Dedifferentiated amniotic fluid mesenchymal stem cell (primary cell): ENCODE results near the gene ITGA11.

Source experiments
- DNase-seq: peaks from one replicate; pipeline ENCODE4 v3.0.0-alpha.2; 2016; ENCODE audit errors: extremely low spot score

The ITGA11 gene

DNA sequence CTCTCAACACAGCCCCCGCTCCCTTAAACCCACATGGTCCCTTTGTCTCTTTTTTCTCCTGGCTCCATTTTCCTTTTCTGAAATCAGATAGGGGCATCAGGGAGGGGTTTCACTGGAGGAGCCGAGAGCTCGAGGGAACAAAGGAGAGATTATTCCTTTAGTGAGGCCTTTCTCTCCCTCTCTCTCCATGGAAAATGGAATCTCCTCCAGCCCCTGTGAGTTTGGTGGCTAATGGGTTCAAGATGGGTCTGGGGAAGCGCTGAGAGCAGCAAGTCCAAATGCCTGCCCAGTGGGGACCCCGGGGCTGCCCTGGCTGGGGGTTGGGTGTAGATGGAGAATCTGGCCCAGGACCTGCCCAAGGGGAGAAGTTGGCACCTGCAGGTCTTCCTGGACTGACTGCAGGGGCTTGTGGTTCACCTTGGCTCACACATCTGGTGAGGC, 56.8 kb downstream of the ITGA11 start:
- DNase-seq, result no peak

GRCh38 chr15:68374168-68374745, 57.7 kb downstream of the ITGA11 start:
- DNase-seq, result no peak

DNA sequence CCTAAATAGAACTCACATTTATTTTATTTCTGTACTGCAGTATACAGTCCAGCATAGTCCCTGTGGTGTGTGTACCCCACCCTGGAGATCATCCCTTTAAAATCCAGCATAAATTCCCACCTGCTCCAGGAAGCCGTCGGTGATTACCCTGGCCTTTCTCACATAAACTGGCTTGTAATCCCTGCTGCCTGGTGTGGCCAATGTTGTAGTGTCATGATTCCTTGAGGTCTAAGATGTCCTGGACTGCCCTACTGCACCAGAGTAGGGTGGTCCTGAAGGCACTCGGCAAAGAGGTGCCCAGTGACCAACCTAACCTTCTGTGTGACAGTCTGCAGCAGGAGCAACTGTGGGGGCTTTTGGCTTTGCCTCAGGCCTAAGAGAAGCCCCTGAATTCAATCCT, 58.9 kb downstream of the ITGA11 start:
- DNase-seq, result no peak

DNA sequence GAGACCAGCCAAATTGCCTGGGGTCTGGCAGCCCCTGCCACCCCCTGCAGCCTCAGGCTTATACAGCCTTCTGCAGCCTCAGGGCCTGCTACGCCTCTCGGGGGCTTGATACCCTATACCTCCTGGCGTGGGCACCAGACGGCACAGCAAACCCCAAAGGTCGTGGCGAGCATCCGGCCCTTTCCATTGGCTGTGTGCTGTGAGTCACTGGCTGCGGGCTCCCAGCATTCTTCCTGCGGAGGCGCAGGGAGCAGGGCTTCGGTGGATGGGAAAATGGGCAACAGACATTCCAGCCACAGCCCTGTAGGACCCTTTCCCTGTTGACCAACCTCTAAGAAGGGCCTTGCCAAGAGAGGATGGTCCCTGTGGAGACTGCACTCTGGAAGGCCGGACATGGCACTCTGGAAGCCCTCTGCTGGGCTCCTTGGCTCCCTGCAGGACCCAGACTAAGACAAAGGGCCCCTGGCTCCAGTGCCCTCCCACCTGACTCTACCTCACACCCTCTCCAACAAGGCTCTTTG, 59.6 kb downstream of the ITGA11 start:
- DNase-seq, result no peak

DNA sequence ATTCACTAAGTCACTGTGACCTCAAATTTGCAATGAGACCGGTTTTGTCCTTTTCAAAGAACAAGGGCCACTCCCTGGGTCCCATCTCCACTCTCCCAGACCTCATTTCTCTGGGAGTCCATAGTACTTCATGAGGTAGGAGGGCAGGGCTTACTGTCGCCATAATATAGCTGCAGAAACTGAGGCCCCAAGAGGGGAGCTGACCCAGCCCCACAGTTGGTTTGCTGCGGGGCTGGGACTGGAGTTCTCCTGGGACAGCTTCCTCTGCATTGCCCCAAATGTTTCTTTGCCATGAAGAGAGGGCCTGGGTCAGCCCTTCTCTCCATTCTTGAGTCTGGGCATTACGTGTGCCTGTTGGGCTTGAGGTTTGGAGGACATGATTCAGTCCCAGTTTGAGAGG, 60.1 kb downstream of the ITGA11 start:
- no peak for DNase-seq

- DNase-seq, result no peak
Observed at GRCh38 chr15:68371160-68371559, 60.8 kb downstream of the ITGA11 start.

DNA sequence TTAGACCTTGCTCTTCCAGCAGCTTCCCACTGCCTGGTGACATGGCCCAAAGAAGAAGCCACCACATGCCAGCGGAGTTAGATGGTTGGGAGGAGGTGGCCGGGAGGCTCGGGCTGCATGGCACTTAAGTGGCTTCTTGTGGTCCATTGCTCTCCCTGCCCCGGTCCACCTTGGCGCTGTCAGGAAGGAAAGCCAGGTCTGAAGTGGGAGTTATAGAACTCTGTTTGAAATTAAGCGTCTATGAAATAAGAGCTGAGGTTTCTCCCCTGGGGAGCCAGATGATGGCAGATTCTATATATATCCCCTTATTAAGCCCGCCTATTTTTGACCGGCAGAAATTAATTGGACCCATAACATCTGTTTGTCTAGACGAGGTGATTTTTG, 61.2 kb downstream of the ITGA11 start:
- DNase-seq, result no peak

DNA sequence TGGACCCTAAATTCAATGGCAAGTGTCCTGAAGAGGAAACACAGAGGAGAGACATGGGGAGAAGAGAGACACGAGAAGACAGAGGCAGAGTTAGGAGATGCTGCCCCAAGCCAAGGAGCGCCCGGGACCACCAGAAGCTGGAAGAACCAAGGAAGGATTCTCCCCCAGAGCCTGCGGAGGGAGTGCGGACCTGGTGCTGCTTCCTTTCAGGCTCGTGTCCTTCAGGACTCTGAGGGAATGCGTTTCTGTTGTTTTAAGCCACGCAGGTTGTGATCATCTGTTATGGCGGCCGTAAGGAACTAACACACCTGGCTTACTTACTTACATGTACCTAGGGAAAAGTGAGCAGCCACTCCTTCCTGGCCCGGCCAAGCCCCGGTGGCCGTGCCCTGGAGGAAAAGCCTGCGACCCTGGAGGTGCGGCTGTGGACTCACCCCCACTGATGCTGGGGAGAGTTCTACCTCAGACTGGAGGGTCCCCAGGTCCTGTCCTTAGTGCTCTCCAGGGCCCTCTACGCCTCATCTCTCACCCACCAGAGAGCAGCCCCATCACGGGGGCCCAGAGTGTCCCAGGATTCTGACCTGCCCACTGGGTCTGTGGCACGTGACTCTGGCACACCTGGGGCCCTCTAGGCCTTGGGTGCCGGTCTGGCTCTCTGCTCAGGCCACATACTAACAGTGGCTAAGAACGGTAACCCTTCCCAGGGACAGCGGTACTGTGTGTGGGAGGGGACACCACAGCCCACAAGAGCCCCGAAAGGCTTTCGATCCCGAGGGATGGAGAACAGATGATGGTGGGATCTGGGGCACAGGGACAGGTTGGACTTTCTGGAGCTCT, 61.8 kb downstream of the ITGA11 start:
- DNase-seq, result no peak

- DNase-seq, result no peak
Observed at GRCh38 chr15:68368731-68369435, 63.1 kb downstream of the ITGA11 start.

GRCh38 chr15:68367992-68368391, 64.0 kb downstream of the ITGA11 start:
- no peak for DNase-seq

- no peak for DNase-seq
Observed at GRCh38 chr15:68367226-68367625, 64.7 kb downstream of the ITGA11 start.

DNA sequence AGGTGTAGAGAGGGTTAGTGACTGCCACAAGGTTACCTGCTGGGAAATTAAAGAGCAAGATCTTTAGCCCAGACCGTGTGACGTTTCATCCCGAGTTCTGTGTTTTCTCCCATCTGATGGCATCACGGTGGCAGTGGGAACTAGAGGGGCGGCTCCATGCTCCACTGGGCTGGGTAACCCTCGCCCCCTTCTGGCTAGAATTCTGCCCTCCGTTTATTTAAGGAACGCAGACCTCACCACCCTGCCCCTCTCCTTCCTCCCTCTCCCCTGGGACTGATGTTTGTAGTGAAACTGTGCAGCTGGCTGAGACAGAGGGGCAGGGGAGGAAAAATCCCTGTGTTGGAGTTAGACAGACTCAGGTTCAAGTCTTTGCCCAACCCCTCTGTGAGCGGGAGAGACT, 65.6 kb downstream of the ITGA11 start:
- no peak for DNase-seq

DNA sequence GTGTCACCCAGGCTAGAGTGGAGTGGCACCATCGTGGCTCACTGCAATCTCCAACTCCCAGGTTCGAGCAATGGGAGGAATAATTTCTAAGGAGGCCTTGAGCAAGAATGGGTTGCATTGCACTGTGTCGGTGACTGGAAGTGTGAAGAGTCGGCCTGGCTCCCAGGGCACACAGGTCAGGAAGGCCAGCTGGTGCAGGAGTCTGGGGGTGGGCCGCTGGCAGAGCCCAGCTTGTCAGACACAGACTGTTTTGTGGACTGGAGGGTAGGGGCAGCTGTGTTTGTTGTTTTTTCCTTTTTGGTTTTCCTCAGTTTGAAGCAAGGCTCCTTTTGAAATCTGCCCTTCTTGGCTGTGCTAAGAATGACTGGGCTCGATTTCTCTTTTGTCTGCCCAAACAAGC, 66.2 kb downstream of the ITGA11 start:
- DNase-seq, result no peak

DNA sequence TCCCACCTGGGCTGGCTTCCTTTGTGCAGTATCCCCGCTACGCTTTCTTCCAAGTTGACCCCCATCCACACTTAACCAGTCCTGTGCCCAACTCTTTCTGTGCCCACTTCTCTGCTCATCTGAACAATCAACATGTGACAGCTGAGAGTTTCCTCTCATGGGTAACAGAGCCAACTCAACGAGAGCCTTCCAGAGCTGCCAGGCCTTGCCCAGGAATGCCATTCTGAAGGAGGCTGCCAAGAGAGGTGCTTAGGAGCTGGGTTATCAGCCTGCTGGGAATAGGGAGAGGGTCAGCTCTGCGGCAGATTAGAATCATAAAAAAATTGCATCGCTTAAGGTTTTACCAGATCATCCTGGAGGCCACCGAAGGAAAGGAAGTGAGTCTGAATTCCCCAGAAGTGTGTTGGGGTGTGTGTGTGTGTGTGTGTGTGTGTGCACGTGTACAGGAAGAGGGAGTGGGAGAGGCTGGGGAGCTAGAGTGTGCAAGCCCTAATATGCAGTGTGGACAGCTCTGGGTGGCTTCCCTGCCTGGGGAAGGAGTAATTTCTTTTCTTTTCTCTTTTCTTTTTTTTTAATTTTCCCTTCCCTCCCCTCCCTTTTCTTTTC, 66.7 kb downstream of the ITGA11 start:
- no peak for DNase-seq

- no peak for DNase-seq
Observed at GRCh38 chr15:68364660-68365035, 67.3 kb downstream of the ITGA11 start.

GRCh38 chr15:68364028-68364659, 67.8 kb downstream of the ITGA11 start:
- DNase-seq, result no peak

- DNase-seq, result no peak
Observed at GRCh38 chr15:68363353-68363752, 68.6 kb downstream of the ITGA11 start.

GRCh38 chr15:68362537-68363126, 69.3 kb downstream of the ITGA11 start:
- no peak for DNase-seq

DNA sequence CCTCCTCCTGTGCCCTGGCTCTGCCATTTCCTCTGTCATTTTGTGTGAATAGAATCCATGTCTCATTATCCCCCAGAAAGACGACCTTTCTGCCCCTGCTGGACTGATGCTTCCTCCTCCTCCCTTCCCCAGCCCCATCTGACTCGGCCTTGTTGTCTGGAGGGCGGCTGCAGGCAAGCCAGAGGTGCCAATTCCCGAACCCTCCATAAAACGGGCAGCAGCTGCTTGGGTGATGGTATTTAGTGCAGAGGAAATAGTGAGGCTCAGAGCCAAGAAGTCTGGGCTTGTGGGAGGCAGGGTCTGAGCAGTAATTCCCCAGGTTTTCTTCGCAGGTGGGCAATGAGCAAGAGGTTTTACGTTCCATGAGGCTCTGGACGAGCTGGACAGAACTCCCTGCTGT, 71.2 kb downstream of the ITGA11 start:
- DNase-seq, result no peak

- no peak for DNase-seq
Observed at GRCh38 chr15:68356778-68357177, 75.2 kb downstream of the ITGA11 start.

DNA sequence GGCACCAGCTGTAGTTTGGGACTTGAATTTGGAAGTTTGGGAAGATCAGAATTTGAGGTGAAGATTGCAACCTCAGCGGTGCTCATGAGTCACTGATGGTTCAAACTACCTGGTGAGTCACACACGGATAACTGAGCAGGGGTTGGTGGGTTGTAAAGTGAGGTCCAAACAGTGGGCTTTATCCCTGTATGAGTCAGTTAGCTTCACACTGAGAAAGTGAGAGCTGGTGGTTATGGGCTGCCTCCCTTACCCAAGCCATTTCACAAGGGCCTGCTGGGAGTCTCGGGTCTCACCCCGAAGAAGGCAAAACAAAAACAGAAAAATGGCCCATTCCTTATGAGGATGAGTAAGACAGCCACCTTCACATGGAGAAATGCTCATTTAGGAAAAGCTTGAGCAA, 77.0 kb downstream of the ITGA11 start:
- peak; percentile 20 for DNase-seq
